NCI-H2196 treated with DMSO at 0.1 percent for 48 hours (cell line): ENCODE data around the gene CDK15.
"Not testable (repeated sequence)": the region's sequence is repeated elsewhere in the genome, so short reads cannot be mapped to it uniquely, and the experiment has no call there.

Source experiments
- DNase-seq: peaks from one replicate; lab custom pipeline; 2025; ENCODE audit not compliant: unreplicated experiment; lab: John Stamatoyannopoulos, UW

CDK15 gene

DNA sequence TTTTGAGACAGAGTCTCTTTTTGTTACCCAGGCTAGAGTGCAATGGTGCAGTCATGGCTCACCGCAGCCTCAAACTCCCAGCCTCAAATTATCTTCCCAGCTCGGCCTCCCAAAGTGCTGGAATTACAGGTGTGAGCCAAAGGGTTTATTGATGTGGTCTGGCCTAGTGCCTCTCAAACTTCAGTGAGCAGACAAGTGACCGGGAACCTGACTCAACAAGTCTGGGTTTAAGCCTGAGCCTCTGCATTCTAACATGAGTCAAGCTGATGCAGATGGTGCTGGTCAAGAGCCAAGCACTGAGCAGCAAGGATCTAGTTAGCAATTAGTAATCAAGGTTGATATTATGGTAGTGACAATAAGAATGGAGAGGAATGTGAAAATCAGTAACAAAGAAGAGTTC is 21.3 kb downstream of the CDK15 start:
- DNase-seq: no peak

DNA sequence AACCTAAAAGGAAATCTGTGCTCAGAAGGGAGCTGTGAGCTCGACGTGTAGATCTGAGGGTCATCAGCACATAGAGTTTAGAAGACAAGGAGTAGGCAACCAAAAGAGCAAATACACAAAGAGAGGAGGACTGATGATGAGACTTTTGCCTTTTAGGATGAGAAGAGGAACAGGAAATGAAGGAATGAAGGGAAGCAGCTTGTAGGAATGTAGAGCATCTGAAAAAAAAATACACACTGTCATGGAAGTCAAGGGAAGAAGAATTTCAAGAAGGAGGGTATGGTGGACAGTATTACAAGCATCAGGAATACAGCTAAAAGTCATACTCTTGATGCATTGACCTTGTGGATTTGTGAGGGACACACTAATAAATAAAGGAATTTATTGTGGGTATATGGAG is 21.9 kb downstream of the CDK15 start:
- DNase-seq: no peak

DNA sequence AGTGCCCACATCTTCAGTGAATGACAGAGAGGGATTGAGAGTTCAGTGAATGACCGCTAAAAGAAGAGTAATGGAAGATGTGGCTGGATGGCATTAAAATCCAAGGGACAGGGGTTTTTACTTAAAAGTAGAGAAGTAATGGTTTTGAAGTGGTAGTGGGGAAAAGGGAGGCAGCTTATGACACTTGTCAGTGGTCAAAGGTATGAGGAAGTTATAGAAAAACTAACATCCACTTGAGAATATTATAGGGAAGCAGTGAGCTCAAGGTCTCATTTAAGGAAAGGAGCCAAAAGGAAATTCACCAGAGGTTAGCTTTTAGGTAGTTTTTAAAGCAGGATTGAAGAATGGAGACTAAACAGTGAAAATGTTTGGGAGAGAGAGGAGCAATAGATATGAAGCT is 24.3 kb downstream of the CDK15 start:
- no peak for DNase-seq

DNA sequence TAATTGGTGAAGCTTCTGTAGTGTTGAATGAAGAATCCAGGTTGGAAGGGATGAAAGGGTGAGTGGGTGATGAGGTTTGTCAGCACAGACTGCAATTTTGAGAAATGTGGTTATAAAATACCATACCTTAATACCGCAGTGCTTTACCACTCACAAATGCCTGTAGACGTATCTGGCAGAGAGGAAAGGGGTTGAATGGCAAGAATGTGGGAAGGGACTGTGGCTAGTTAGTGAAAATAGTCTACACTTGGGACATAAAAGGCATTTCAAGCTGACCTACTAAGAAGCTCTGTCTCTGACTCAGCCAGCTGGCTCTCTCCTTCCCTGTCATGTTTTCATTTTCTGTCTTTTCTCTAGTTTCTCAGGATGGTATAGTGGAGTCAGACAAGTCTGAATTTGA is 25.1 kb downstream of the CDK15 start:
- DNase-seq: no peak

DNA sequence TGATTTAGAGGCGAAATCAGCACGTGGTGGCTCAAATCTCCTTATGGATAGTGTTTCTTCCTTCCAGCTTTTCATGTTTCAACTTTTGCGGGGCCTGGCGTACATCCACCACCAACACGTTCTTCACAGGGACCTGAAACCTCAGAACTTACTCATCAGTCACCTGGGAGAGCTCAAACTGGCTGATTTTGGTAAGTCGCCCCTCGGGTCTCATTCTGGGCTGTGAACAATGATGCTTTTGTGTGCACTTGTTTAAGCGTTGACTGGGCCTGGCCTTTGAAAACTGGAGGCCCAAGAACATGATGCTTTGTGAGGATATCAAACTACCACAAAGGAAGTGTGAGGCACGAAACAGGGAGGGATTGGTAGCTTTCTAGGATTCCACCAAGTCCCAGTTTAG is 27.4 kb downstream of the CDK15 start:
- no peak for DNase-seq

DNA sequence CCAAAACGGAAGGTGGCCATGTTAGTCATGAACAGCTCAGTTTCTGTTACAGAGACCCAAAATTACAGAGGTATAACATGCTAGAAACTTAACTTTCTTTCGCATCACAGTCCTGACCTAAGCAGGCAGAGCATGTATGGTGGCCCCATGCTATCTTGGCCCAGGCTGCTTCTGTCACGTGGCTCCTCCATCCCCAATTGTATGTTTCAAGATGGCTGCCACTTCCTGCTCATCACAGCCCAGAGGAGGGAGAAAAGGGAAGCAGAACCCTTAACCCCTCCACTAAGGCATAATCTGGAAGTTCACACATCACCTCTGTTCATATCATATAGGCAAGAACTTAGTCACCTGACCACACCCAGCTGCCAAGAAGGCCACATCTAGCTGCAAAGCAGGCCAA is 28.7 kb downstream of the CDK15 start:
- DNase-seq: no peak

DNA sequence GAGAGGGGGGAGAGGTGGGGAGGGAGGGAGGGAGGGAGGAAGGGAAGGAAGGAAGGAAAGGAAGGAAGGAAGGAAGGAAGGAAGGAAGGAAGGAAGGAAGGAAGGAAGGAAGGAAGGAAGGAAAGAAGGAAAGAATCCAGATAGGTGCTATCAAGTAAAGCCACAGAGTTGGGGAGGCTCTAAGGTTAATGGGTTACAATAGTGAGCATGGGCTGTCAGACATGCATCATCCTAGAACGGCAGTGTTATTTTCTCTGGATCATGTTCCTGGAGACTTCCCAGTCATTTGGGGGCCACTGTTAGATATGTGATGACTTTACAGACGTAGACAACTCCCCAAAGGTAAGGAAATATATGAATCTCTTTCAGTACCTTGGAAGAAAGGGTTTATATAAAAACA is 31.1 kb downstream of the CDK15 start:
- DNase-seq: no peak

DNA sequence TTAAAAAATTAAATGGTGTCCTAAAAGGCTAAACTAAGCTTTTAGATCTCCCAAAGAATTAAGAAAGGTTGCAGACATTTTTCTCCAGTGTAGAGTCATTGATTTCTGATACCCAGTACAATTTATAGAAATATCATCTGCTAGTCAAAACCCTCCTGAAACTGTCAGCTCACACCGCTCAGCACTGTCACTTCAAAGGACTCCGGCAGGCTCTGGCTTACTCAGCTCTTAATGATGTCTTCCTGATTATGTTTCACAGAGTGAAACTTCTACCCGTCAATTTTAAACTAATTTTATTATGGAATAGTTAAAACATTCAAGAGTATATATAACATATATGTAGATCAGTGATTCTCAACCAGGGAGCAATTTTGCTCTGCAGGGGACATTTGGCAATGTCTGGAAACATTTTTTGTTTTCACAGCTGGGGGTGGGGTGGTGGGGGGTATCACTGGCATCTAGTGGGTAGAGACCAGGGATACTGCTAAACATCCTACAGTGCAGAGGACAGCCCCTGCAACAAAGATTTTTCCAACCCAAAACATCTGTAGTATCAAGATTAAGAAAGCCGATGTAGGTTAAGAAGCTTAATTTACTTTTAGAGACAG is 31.6 kb downstream of the CDK15 start:
- no peak for DNase-seq

DNA sequence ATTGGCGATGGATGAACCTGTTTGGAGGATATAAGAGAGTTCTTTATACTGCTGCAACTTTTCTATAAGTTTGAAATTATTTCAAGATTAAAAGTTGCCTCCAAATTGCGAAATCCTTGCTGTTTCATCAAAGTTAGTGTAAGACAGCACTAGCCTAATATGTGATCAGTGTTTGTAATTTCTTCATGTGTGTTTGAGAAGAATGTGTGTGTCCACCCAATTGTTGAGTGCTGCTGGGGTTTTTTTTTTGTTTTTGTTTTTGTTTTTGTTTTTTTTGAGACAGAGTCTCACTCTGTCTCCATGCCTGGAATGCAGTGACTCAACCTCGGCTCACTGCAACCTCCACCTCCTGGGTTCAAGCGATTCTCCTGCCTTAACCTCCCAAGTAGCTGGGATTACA is 33.4 kb downstream of the CDK15 start:
- no peak for DNase-seq

DNA sequence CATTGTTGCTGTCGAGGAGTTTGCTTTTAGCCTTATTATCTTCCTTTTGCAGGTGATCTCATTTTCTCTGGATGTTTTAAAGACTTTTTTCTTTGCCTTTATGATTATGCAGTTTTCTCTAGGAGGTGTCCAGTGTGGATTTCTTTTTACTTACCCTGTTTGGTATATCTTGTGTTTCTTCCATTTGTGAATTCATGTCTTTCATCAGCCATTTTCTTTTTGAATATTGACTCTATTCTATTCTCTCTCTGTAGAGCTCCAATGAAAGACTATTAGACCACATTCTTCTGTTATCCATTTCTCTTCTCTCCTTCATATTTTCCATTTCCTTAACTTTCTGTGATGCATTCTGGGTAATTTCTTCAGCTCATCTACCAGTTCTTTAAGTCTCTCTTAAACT is 34.4 kb downstream of the CDK15 start:
- DNase-seq: no peak

DNA sequence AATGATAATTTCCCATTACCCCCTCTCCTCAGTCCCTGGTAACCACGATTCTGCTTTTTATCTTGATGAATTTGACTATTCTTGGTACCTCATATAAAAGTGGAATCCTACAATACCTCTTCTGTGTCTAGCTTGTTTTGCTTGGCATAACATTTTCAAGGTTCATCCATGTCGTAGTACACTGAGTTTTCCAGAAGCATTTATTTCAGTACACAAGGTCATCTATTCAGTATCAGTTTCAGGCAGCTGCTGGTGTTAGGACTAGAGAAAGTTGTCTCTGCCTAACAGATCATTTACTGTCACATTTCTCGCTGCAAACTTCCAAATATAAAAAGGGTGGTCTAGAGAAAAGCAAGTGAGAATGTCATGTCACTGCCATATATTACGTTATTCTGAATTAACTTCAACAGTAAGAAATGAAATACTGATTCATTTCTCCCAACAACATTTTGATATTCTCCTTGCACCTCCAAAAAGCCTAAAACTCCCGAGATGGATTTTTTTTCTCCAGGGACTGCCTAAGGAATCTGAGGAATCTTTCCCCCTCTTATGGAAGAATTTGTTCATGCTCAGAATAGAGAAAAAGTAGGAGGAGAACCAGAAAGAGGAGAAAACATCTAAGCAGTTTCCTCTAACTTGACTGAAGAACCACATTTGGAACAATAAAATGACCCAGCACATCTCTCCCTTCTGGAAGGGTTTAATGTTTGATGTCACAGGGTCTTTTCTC is 36.0 kb downstream of the CDK15 start:
- no peak for DNase-seq

DNA sequence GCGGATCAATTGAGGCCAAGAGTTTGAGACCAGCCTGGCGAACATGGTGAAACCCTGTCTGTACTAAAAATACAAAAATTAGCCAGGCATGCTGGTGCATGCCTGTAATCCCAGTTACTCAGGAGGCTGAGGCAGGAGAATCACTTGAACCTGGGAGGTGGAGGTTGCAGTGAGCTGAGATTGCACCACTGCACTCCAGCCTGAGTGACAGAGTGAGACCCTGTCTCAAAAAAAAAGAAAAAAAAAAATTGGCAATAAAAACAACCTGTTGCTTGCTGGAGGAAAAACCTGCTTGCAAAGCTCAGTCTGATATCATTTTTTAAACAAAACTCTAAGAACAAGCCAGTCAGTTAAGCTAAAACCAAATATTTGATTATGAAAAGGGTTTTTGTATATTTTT is 38.6 kb downstream of the CDK15 start:
- DNase-seq: not testable (repeated sequence)

DNA sequence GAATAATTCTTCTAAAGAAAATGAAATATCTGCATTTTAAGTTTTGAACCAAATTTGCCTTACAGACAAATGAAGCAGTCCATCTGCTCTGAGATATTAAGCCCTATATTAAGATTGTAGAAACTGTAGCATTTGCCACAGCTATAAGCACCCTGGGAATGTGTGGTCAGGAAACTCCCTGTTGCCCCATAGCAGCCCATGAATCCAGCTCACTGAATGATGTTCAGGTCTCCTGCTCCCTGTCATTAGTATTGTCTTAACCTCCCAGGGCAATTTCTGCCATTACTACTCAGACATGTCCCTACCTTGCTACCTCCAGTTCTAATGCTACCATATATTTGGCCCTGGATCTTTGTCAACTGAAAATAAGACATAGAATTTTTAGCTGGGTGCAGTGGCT is 41.1 kb downstream of the CDK15 start:
- no peak for DNase-seq

DNA sequence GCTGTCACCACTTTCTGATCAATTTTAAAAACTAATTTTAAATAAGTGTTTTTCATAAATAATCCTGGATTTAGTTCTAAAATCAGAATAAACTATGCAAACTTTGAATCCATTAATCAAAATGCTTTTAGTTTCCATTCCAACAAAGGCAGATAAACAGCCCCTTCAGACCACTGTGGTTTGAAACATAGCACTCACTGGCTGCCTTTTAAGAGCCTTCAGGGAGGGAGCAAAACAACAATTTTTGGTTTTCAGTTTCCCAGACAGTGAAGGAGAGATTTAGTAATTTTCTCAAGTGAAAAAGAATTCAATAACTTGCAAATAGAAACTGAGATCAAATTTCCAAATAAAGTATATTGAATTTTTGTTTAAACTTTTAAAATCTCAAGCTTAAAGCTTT is 46.1 kb downstream of the CDK15 start:
- DNase-seq: no peak

DNA sequence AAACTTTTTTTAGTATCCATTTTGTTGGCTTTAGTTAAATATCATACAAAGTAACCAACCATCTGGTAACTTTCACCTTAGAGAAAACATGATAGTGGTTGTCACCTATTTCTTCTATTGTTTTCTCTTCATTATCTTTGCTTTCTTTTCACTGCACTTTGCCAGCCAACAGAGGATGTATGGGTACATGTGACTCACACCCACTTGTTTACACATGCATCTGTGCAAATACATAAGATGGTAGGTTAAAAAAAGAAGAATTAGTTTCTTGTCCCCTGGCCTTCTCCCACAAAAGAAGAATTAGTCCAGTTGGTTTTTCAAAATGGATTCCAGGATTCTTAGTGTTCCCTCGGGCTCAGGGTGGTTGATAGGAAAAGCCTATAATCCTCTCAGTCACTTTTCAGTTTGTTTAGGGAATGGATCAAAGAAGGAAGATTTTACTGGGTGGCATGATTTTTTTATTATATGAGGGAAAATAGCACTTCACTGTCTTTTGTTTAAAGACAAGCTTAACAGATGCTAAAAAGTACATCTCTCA is 46.6 kb downstream of the CDK15 start:
- DNase-seq: no peak

DNA sequence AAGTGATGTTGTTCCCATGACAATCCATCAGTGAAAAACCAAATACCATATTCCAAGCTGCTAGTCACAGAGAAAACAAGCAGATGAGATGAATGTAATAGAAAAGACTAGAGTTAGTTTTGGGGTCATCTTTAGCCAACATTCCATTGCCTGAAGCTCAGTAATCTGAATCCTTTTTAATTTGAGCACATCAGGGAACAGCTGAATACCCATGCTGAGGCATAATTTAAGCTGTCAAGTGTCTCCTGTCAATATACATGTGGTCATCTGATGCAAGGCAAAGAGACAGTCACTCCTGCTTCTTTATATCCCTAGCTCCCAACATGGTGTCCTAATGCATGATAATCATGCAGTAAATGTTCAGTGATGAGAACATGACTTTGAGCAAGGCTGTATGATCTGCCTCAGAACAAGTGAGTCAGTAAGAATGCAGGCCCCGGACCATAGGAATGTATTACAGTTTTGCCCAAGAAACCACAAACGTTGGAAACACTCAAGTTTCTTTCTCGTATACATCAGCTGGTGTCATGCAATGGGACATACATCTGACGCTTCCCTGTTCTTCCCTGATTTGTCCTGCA is 48.0 kb downstream of the CDK15 start:
- DNase-seq: no peak

DNA sequence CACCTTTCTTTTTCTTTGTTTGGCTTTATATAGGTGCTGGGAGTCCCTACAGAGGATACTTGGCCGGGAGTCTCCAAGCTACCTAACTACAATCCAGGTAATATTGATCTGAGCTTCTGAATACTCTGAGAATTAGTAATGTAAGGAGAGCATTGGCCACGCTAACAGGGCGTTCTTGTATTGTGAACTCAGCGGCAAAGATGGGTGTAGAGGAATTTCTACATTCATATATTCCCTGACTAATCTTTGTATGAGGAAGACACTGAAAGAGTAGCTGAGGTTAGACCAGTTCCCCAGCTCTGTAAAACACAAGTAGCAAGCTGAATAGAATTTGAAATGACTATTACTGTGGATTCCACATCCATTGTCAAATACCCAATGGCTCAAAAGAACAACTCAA is 48.5 kb downstream of the CDK15 start:
- no peak for DNase-seq

DNA sequence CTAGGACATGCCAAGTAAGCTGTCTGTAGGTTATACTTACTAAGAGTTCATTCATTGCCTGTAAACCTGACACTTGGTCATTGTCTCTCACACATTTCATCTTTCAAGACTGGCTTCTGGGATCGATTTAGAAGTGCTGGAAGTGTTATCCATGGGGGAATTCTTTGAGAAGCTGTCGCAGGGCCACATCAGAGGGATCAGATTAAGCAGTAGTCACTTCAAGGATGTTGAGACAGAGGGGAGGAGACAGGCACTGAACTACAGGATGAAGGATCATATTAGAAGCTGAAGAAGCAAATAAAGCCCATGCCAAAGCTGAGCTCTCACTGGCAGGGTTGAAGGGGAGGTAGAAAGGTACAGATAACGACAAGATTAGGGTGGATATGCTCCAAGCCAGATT is 49.0 kb downstream of the CDK15 start:
- no peak for DNase-seq

DNA sequence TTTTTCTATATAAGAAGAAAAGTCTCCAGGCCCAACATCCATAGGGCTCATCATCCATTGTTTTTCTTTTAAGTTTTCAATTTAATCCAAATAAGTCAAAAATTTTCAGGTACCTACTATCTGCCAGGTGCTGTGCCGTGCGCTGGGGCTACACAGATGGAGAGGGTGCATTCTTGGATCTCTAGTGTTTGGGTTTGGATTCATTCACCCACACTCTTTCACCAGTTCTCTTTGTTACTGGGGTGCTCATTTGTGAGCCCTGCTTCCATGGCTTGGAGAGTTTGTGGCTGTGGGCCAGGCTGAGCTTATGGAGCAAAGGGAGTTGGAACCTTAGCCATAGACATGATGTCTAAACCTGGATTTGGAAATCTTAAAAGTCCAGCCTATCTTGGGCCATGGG is 51.0 kb downstream of the CDK15 start:
- no peak for DNase-seq

DNA sequence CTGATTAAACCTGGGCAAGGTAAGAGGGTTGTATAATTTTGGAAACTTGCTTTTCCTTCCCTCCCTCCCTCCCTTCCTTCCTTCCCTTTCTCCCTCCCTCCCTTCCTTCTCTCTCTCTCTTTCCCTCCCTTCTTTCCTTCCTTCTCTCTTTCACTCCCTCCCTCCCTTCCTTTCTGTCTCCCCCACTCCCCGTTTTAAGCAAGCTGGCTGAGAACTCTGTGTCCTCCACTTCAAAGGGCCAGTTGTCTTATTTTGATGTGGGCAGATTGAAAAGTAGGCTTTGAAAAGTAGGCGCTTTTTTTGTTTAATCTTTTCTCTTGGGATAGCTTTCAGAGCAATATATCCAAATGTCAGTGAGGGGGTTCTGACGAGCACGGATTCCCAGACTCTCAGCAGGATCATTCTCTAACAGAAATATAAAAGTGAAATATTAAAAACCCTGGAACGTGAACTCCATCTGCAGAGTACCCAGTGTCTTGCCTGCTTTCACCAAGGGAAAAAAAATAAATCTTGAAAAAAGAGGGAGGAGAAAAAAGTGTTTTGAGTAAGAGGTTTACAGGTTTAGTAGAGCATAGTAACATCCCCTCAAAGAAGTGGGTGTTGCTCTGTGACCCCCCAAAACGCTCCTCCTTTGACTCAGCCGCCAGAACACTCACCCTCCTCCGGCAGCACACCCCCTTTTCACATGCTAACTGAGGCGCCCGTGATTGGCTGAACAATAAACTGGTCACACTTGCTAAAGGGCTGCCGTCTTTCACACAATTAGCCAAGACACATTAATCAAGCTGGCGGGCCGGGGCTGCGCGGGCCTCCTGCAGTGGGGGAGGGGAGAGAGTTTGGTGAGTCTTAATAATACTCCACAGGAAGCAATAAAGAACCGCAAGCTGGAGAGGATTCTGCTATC is 52.2 kb downstream of the CDK15 start:
- no peak for DNase-seq

DNA sequence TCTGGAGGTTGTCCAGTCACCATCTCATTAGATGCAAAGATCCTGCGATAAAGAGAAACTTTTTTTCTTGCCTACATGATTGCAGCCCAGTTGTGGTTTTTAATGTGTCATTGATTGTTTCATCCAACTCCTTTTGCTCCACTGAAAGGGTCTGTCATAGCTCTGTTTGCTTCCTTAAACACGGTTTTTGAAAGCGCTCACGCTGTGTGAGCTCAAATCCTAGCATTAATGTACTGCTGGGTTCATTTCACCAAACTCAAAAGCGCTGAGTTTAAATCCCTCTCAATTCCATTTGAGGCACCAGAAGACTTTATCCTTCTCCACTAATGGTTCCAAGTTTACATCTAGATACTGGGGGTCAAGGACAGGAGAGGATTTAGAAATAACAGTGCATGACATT is 53.6 kb downstream of the CDK15 start:
- no peak for DNase-seq
